Testis (tissue), 2 donors: ENCODE measurements around the gene APOL6.

Experiments used
- POLR2A ChIP-seq: fragments of 450-650 bp; IDR thresholded peaks from one replicate; pipeline ENCODE4 v1.6.1; 2017; ENCODE audit warnings: antibody characterized with exemption, mild to moderate bottlenecking, moderate library complexity
- TF ChIP-seq, protein P1 (sequence below), 3 experiments: fragments of 450-650 bp in 2 of 3; fragments of 200-600 bp in 1 of 3; sonication (generic) in 1 of 3; IDR thresholded peaks; one replicate each; pipeline ENCODE4 v1.5.1; 2016 to 2019; ENCODE audit warnings: antibody characterized with exemption in 3 of 3, mild to moderate bottlenecking in 2 of 3, moderate library complexity in 1 of 3

DNA sequence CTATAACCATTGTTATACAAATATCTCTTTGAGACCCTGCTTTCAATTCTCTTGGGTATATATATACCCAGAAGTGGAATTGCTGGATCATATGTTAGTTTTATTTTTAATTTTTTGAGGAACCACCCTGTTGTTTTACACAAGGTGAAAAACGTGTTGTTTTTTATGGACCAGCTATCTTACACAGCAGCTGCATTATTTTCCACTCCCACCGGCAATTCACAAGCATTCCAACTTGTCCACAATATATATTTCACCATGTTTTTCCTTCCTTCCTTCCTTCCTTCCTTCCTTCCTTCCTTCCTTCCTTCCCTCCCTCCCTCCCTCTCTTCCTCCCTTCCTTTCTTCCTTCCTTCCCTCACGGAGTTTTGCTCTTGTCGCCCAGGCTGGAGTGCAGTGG is 63.1 kb downstream of the APOL6 start:
- TF ChIP-seq, protein P1, sequence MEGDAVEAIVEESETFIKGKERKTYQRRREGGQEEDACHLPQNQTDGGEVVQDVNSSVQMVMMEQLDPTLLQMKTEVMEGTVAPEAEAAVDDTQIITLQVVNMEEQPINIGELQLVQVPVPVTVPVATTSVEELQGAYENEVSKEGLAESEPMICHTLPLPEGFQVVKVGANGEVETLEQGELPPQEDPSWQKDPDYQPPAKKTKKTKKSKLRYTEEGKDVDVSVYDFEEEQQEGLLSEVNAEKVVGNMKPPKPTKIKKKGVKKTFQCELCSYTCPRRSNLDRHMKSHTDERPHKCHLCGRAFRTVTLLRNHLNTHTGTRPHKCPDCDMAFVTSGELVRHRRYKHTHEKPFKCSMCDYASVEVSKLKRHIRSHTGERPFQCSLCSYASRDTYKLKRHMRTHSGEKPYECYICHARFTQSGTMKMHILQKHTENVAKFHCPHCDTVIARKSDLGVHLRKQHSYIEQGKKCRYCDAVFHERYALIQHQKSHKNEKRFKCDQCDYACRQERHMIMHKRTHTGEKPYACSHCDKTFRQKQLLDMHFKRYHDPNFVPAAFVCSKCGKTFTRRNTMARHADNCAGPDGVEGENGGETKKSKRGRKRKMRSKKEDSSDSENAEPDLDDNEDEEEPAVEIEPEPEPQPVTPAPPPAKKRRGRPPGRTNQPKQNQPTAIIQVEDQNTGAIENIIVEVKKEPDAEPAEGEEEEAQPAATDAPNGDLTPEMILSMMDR (IDR thresholded peaks at IDR 0.05) = no peak
- TF ChIP-seq POLR2A = no peak
